Neural progenitor cell (in vitro differentiated cells): ENCODE data around the gene ATP8B4. TPM values are rescaled to one million over a fixed set of nuclear protein-coding genes. Genes with fewer than 3 reads are reported as not detected.

Experiments used
- DNase-seq: peaks from one replicate; pipeline ENCODE4 v3.0.0-alpha.2; 2016; ENCODE audit warnings: low spot score
- H2AFZ ChIP-seq: fragments of 200-600 bp; sonication (generic); replicated peaks from 2 replicates; pipeline ENCODE4 v1.6.1; 2016; ENCODE audit warnings: antibody characterized with exemption
- H3F3A ChIP-seq: fragments of 200-600 bp; sonication (generic); 2 replicates; pipeline ENCODE4 v1.6.1; 2016; ENCODE audit warnings: antibody characterized with exemption, low read depth
- H3K27ac ChIP-seq: fragments of 200-600 bp; sonication (generic); 2 replicates; pipeline ENCODE4 v1.5.1; 2016; ENCODE audit warnings: mild to moderate bottlenecking
- H3K27me3 ChIP-seq: fragments of 200-600 bp; sonication (generic); 2 replicates; pipeline ENCODE4 v1.6.1; 2016; ENCODE audit warnings: mild to moderate bottlenecking, moderate library complexity
- H3K36me3 ChIP-seq: fragments of 200-600 bp; sonication (generic); 2 replicates; pipeline ENCODE4 v1.5.1; 2016
- H3K4me1 ChIP-seq: fragments of 200-600 bp; sonication (generic); 2 replicates; pipeline ENCODE4 v1.6.1; 2016; ENCODE audit warnings: mixed run types
- H3K4me2 ChIP-seq: fragments of 200-600 bp; sonication (generic); 2 replicates; pipeline ENCODE4 v1.6.1; 2016
- H3K4me3 ChIP-seq: fragments of 200-600 bp; sonication (generic); 2 replicates; pipeline ENCODE4 v1.5.1; 2016
- H3K79me2 ChIP-seq: fragments of 200-600 bp; sonication (generic); 2 replicates; pipeline ENCODE4 v1.6.1; 2016; ENCODE audit warnings: low read depth
- H3K9ac ChIP-seq: fragments of 200-600 bp; sonication (generic); 2 replicates; pipeline ENCODE4 v1.6.1; 2016
- H3K9me3 ChIP-seq: fragments of 200-600 bp; sonication (generic); 2 replicates; pipeline ENCODE4 v1.5.1; 2016; ENCODE audit warnings: low read depth
- H4K20me1 ChIP-seq: fragments of 200-600 bp; sonication (generic); 2 replicates; pipeline ENCODE4 v1.6.1; 2016; ENCODE audit warnings: low read depth
- H3K27ac Mint-ChIP-seq: 3 replicates; pipeline ENCODE4 v1.8.0; 2021; ENCODE audit warnings: mixed read lengths
- H3K27me3 Mint-ChIP-seq: 2 replicates; pipeline ENCODE4 v1.8.0; 2022; ENCODE audit warnings: low read depth, mild to moderate bottlenecking, inconsistent platforms, moderate library complexity, mixed read lengths; ENCODE audit not compliant: insufficient read depth
- H3K36me3 Mint-ChIP-seq: 3 replicates; pipeline ENCODE4 v1.8.0; 2021; ENCODE audit warnings: mixed read lengths
- H3K4me1 Mint-ChIP-seq: 3 replicates; pipeline ENCODE4 v1.8.0; 2021; ENCODE audit warnings: mixed read lengths
- H3K4me3 Mint-ChIP-seq: 3 replicates; pipeline ENCODE4 v1.8.0; 2021; ENCODE audit warnings: mild to moderate bottlenecking, moderate library complexity, mixed read lengths
- H3K9me3 Mint-ChIP-seq: 3 replicates; pipeline ENCODE4 v1.8.0; 2020; ENCODE audit warnings: mixed read lengths
- CTCF ChIP-seq: fragments of 200-600 bp; sonication (generic); IDR thresholded peaks from 2 replicates; pipeline ENCODE4 v1.5.1; 2017; ENCODE audit warnings: antibody characterized with exemption, mild to moderate bottlenecking
- EZH2 ChIP-seq: fragments of 200-600 bp; sonication (generic); IDR thresholded peaks from 2 replicates; pipeline ENCODE4 v1.6.1; 2017; ENCODE audit warnings: antibody characterized with exemption, mild to moderate bottlenecking, moderate library complexity
- EZH2phosphoT487 ChIP-seq: fragments of 200-600 bp; sonication (generic); IDR thresholded peaks from 2 replicates; pipeline ENCODE4 v1.6.1; 2017; ENCODE audit warnings: antibody characterized with exemption
- total RNA-seq: library from RNA; depleted of rRNA; stranded (reverse); fragments of >200 nt; gene quantifications from 2 replicates; pipeline ENCODE4 v1.2.3, GENCODE V29; 2015; ENCODE audit warnings: low replicate concordance

The ATP8B4 gene
- total RNA-seq, 1 donor from 2014 or later, result 2.7 TPM

- Mint-ChIP-seq H3K36me3 (no peaks in the 10 kb centered on the region), H3K4me3 (no peak overlapping the region), H3K27me3 (no peaks in the 10 kb centered on the region), H3K9me3 (no peaks in the 10 kb centered on the region), H3K4me1 (no peaks in the 10 kb centered on the region), H3K27ac (no peak overlapping the region)
- TF ChIP-seq EZH2phosphoT487 (no peak), EZH2 (no peak), CTCF (no peak)
- no peak for DNase-seq
- Histone ChIP-seq H3K4me3 (no peak overlapping the region), H3K36me3 (no peaks in the 10 kb centered on the region), H3K9ac (no peak overlapping the region), H2AFZ (no peak overlapping the region), H3K4me1 (peaks cover under 1% of the 10 kb centered on the region), H3F3A (peaks cover 2% of the 10 kb centered on the region), H3K79me2 (no peaks in the 10 kb centered on the region), H3K4me2 (no peak overlapping the region), H3K27me3 (no peaks in the 10 kb centered on the region), H3K27ac (no peak overlapping the region), H3K9me3 (no peaks in the 10 kb centered on the region), H4K20me1 (no peaks in the 10 kb centered on the region)
Measured at GRCh38 chr15:50113187-50113505, 5.9 kb downstream of the ATP8B4 start.

- Mint-ChIP-seq H3K27ac (no peak overlapping the region), H3K4me1 (no peaks in the 10 kb centered on the region), H3K9me3 (no peaks in the 10 kb centered on the region), H3K36me3 (no peaks in the 10 kb centered on the region), H3K4me3 (no peak overlapping the region), H3K27me3 (no peaks in the 10 kb centered on the region)
- TF ChIP-seq CTCF, result no peak
- TF ChIP-seq EZH2, result no peak
- TF ChIP-seq EZH2phosphoT487, result no peak
- no peak overlapping the region for H2AFZ ChIP-seq
- H3K4me2 ChIP-seq, result no peak overlapping the region
- no peaks in the 10 kb centered on the region for H3K4me1 ChIP-seq
- no peak overlapping the region for H3K9ac ChIP-seq
- no peaks in the 10 kb centered on the region for H3K27me3 ChIP-seq
- H3K36me3 ChIP-seq, result no peaks in the 10 kb centered on the region
- no peaks in the 10 kb centered on the region for H3K79me2 ChIP-seq
- H3K4me3 ChIP-seq, result no peak overlapping the region
- H3F3A ChIP-seq, result no peaks in the 10 kb centered on the region
- H3K9me3 ChIP-seq, result no peaks in the 10 kb centered on the region
- no peak for DNase-seq
- H3K27ac ChIP-seq, result no peak overlapping the region
- no peaks in the 10 kb centered on the region for H4K20me1 ChIP-seq
Measured at GRCh38 chr15:50112488-50113186, 6.4 kb downstream of the ATP8B4 start.

- TF ChIP-seq EZH2phosphoT487 (no peak), CTCF (no peak), EZH2 (no peak)
- H3K4me3 ChIP-seq, result no peak overlapping the region
- H3K4me2 ChIP-seq, result no peak overlapping the region
- no peaks in the 10 kb centered on the region for H3K4me1 Mint-ChIP-seq
- H3K79me2 ChIP-seq, result no peaks in the 10 kb centered on the region
- H3K36me3 ChIP-seq, result no peaks in the 10 kb centered on the region
- no peak overlapping the region for H2AFZ ChIP-seq
- no peak overlapping the region for H3K9ac ChIP-seq
- DNase-seq, result no peak
- no peaks in the 10 kb centered on the region for H3K27me3 ChIP-seq
- no peaks in the 10 kb centered on the region for H3F3A ChIP-seq
- no peak overlapping the region for H3K27ac ChIP-seq
- H3K27ac Mint-ChIP-seq, result no peak overlapping the region
- H3K9me3 Mint-ChIP-seq, result no peaks in the 10 kb centered on the region
- H3K27me3 Mint-ChIP-seq, result no peaks in the 10 kb centered on the region
- no peak overlapping the region for H3K4me3 Mint-ChIP-seq
- H4K20me1 ChIP-seq, result no peaks in the 10 kb centered on the region
- H3K4me1 ChIP-seq, result no peaks in the 10 kb centered on the region
- H3K9me3 ChIP-seq, result no peaks in the 10 kb centered on the region
- H3K36me3 Mint-ChIP-seq, result no peaks in the 10 kb centered on the region
Measured at GRCh38 chr15:50110285-50110684, 8.7 kb downstream of the ATP8B4 start.
